A549 treated with AZD2906 at 1 μM for 4 hours (cell line): ENCODE measurements around the gene ABCE1. TPM values are rescaled to one million over a fixed set of nuclear protein-coding genes. Genes with fewer than 3 reads are reported as not detected.

Experiments used
- total RNA-seq: library from RNA; stranded (reverse); fragments of 200-300 nt; extraction: Qiagen RNA extraction; gene quantifications from 5 replicates; pipeline ENCODE4 v1.2.3, GENCODE V29; 2022

ABCE1 gene
- 57.6 to 115 TPM (median 62.0 TPM) in 5 replicates for total RNA-seq

GRCh38 chr4:145097821-145098674 lies at the start of gene ABCE1, which contains the start of gene ANAPC10:
ABCE1 (plus strand) TSS chr4:145098311; CDS start chr4:145104413, 6,102 bp downstream.
ANAPC10 (minus strand) TSS chr4:145098196; CDS start chr4:145096099, 2,097 bp downstream.

Other genes starting within 250 kb of the ABCE1 start
- 10.3 to 15.9 TPM (median 11.4 TPM) in 5 replicates for gene ANAPC10, start 115 bp upstream of the ABCE1 start, total RNA-seq
- 12.0 to 16.8 TPM (median 14.6 TPM) in 5 replicates for gene OTUD4, start 82.3 kb downstream of the ABCE1 start, total RNA-seq